Right forelimb (tissue), 1 donor: ENCODE measurements around the gene CTH.
A peak's percentile ranks its signal among the peaks of the same experiment; 100 is the strongest.
"Not testable (repeated sequence)": the region's sequence is repeated elsewhere in the genome, so short reads cannot be mapped to it uniquely, and the experiment has no call there.

Experiments used
- DNase-seq: peaks from one replicate; pipeline ENCODE4 v3.0.0-alpha.2; 2018

The CTH gene

GRCh38 chr1:70410604-70411359 is at the start of gene CTH:
Gene CTH, plus strand, starts transcription at chr1:70411268. Its CDS starts 148 bp downstream, at chr1:70411416.
- DNase-seq = peak; percentile 95

GRCh38 chr1:70361727-70362398 is 49.2 kb upstream of the CTH start:
- no peak for DNase-seq

- DNase-seq = no peak
These were observed 46.6 kb upstream of the CTH start for GRCh38 chr1:70364439-70364838.

GRCh38 chr1:70366425-70366952 is 44.6 kb upstream of the CTH start:
- not testable (repeated sequence) for DNase-seq

- not testable (repeated sequence) for DNase-seq
These were observed 44.1 kb upstream of the CTH start for GRCh38 chr1:70366997-70367396.

GRCh38 chr1:70367397-70367796 is 43.7 kb upstream of the CTH start:
- DNase-seq = not testable (repeated sequence)

GRCh38 chr1:70371586-70371985 is 39.5 kb upstream of the CTH start:
- DNase-seq = not testable (repeated sequence)

GRCh38 chr1:70372426-70372825 is 38.6 kb upstream of the CTH start:
- no peak for DNase-seq

GRCh38 chr1:70373580-70373979 is 37.5 kb upstream of the CTH start:
- not testable (repeated sequence) for DNase-seq

GRCh38 chr1:70376196-70376595 is 34.9 kb upstream of the CTH start:
- no peak for DNase-seq

GRCh38 chr1:70382682-70383081 is 28.4 kb upstream of the CTH start:
- no peak for DNase-seq

GRCh38 chr1:70383483-70383882 is 27.6 kb upstream of the CTH start:
- no peak for DNase-seq

GRCh38 chr1:70384542-70384941 is 26.5 kb upstream of the CTH start:
- no peak for DNase-seq

- DNase-seq = no peak
These were observed 25.6 kb upstream of the CTH start for GRCh38 chr1:70385477-70385876.

- no peak for DNase-seq
These were observed 24.9 kb upstream of the CTH start for GRCh38 chr1:70386121-70386520.

GRCh38 chr1:70387507-70387906 is 23.6 kb upstream of the CTH start:
- DNase-seq = no peak

GRCh38 chr1:70392626-70393025 is 18.4 kb upstream of the CTH start:
- DNase-seq = no peak

GRCh38 chr1:70396607-70397006 is 14.5 kb upstream of the CTH start:
- DNase-seq = no peak

GRCh38 chr1:70397013-70397412 is 14.1 kb upstream of the CTH start:
- no peak for DNase-seq

GRCh38 chr1:70400335-70400734 is 10.7 kb upstream of the CTH start:
- DNase-seq = no peak

- DNase-seq = no peak
These were observed 9.1 kb upstream of the CTH start for GRCh38 chr1:70401974-70402373.

GRCh38 chr1:70403759-70404158 is 7.3 kb upstream of the CTH start:
- no peak for DNase-seq

- DNase-seq = no peak
These were observed 5.2 kb upstream of the CTH start for GRCh38 chr1:70405780-70406416.

GRCh38 chr1:70409136-70409535 is 1.9 kb upstream of the CTH start:
- DNase-seq = no peak
